Measurements from ENCODE around the gene MCMBP. TPM values are rescaled to one million over a fixed set of nuclear protein-coding genes. Genes with fewer than 3 reads are reported as not detected.

Gene MCMBP
- total and polyA plus RNA-seq, 3 experiments from 2014 or later = 58.7 to 137 (median 136) TPM

DNA sequence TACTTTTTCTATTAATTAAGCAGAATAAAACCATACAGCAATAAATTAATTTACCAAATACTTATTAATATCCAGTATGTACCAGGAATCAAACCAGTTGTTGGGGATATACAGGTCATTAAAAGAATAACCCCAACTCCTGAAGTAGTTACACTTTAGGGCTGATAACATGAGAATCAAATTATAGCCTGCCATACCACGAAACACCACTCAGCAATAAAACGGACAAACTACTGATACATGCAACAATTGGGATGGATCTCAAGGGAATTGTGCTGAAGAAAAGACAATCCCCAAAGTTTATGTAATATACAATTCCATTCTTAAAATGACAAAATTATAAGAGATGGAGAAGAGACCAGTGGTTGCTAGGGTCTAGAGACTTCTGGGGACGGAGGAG lies 22.7 kb downstream of the MCMBP start:
- no peak overlapping the region for H3K27ac ChIP-seq (ENCODE audit: low read depth, low read length)
- H3K4me3 ChIP-seq (ENCODE audit: low read length) = no peak overlapping the region
- ChIA-PET POLR2A (no interaction called here), CTCF (interaction anchor here (1.0 to 1.2 kb wide), 2 partner anchors 10 to 99 kb away, joined by 3 to 5 read pairs; no protein-coding TSS in a partner anchor)
- no peaks in the 10 kb centered on the region for H3K9me3 ChIP-seq (ENCODE audit: low read length)
- no peaks in the 10 kb centered on the region for H3K4me1 ChIP-seq (ENCODE audit: insufficient read depth, low read length)
- Mint-ChIP-seq H3K4me1 (peaks cover 0 to 5% (median 4%) of the 10 kb centered on the region in 3 donors), H3K36me3 (peaks cover 19 to 76% (median 20%) of the 10 kb centered on the region in 3 donors), H3K4me3 (no peak overlapping the region), H3K27ac (peak overlapping the region in 2 of 8 donors; percentile 19 to 39), H3K9me3 (no peaks in the 10 kb centered on the region), H3K27me3 (no peaks in the 10 kb centered on the region)
- H3K27me3 ChIP-seq (ENCODE audit: insufficient read depth, low read length, poor library complexity, severe bottlenecking) = no peaks in the 10 kb centered on the region
- DNase-seq = no peak
- peaks cover 41% of the 10 kb centered on the region for H3K36me3 ChIP-seq (ENCODE audit: insufficient read depth, low read length)

DNA sequence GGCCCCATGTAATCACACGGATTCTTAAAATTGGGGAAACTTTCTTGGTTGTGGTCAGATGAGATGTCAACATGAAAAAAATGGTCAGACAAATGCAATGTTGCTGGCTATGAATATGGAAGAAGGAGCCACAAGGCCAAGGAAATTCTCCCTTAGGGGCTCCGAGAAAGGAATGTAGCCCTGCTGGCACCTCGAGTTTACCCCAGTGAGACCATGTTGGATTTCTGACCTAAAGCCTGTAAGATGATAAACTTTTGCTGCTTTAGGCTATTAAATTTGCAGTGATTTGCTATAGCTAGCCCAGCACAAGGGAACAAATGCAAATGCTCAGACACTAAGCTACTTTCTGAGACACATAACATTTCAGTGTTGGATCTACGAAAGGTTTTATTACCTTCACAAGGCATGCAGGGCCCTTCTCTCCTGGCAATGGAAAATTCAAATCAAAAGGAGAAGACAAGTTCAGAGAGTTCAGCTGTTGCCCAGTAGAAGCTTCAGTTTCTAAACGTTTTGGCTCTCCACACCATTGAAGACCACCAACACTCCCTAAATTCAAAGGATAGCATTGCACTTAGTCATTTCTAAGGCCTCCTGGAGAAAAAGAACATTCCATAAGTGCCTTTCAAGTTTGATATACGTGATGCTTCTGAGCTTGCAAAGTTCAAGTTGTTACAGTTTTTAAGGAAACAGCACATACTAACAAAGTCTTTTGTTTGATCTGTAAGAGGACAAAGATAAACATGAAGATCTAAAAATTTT lies 23.4 kb downstream of the MCMBP start:
- H3K27ac Mint-ChIP-seq = peak overlapping the region in 1 of 8 donors; percentile 15
- peaks cover 20 to 82% (median 23%) of the 10 kb centered on the region in 3 donors for H3K36me3 Mint-ChIP-seq
- POLR2A ChIA-PET = no interaction called here

DNA sequence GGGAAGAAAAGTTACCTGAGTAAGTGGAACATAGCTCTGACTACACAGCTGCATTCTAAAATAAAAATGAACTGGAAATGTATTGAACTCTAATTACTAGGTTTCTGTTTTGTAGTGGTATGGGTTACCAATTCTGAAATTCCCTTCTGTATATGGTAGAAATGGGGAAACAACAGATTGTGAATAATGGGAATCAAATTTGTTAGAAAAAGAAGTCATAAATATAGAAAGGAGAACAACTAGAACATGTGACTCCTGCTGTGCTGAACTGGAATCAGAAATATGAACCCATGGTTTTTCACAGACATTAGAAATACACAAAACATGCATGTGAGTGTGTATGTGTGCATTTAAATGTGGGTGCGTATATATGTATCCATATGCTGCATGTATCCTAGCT lies 27.0 kb downstream of the MCMBP start:
- H3K4me3 ChIP-seq (ENCODE audit: low read length) = no peak overlapping the region
- ChIA-PET CTCF (no interaction called here), POLR2A (no interaction called here)
- no peaks in the 10 kb centered on the region for H3K4me1 ChIP-seq (ENCODE audit: insufficient read depth, low read length)
- no peaks in the 10 kb centered on the region for H3K9me3 ChIP-seq (ENCODE audit: low read length)
- no peaks in the 10 kb centered on the region for H3K9me3 Mint-ChIP-seq
- no peak overlapping the region for H3K27ac ChIP-seq (ENCODE audit: low read depth, low read length)
- peaks cover 65% of the 10 kb centered on the region for H3K36me3 ChIP-seq (ENCODE audit: insufficient read depth, low read length)
- peaks cover 28 to 92% (median 40%) of the 10 kb centered on the region in 3 donors for H3K36me3 Mint-ChIP-seq
- no peaks in the 10 kb centered on the region for H3K27me3 Mint-ChIP-seq
- peaks cover 4 to 7% (median 4%) of the 10 kb centered on the region in 3 donors for H3K4me1 Mint-ChIP-seq
- H3K27me3 ChIP-seq (ENCODE audit: insufficient read depth, low read length, poor library complexity, severe bottlenecking) = no peaks in the 10 kb centered on the region
- DNase-seq = no peak
- H3K27ac Mint-ChIP-seq = no peak overlapping the region
- no peak overlapping the region for H3K4me3 Mint-ChIP-seq

More for the DNA sequence above, 23.4 kb downstream of the MCMBP start:
- no peak overlapping the region for H3K27ac ChIP-seq (ENCODE audit: low read depth, low read length)
- H3K4me1 ChIP-seq (ENCODE audit: insufficient read depth, low read length) = no peaks in the 10 kb centered on the region
- Mint-ChIP-seq H3K27me3 (no peaks in the 10 kb centered on the region), H3K4me1 (peaks cover 0 to 5% (median 4%) of the 10 kb centered on the region in 3 donors), H3K4me3 (peak overlapping the region in 1 of 7 donors; percentile 12), H3K9me3 (no peaks in the 10 kb centered on the region)
- H3K27me3 ChIP-seq (ENCODE audit: insufficient read depth, low read length, poor library complexity, severe bottlenecking) = no peaks in the 10 kb centered on the region
- no peaks in the 10 kb centered on the region for H3K9me3 ChIP-seq (ENCODE audit: low read length)
- CTCF ChIA-PET = interaction anchor here (1.0 to 1.2 kb wide), 2 partner anchors 10 to 99 kb away, joined by 3 to 5 read pairs; no protein-coding TSS in a partner anchor
- H3K36me3 ChIP-seq (ENCODE audit: insufficient read depth, low read length) = peaks cover 48% of the 10 kb centered on the region
- H3K4me3 ChIP-seq (ENCODE audit: low read length) = no peak overlapping the region
- DNase-seq = no peak

DNA sequence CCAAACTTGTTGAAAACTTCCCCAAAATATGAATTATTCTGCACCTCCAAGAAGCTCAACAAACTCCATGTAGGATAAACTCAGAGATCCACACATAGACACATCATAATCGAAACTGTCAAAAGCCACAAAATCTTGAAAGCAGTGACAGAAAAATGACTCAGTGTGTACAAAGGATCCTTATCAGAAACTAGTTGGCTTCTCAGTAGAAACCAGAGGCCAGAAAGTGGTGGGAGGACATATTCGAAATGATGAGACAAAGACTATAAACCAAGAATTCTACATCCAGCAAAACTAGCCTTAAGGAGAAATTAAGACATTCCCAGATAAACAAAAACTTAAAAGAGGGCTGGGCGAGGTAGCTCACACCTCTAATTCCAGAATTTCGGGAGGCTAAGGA lies 38.5 kb downstream of the MCMBP start:
- H3K4me1 Mint-ChIP-seq = peaks cover 0 to 7% (median 0%) of the 10 kb centered on the region in 3 donors
- ChIA-PET CTCF (no interaction called here), POLR2A (no interaction called here)
- Histone ChIP-seq H3K9me3 (ENCODE audit: low read length) (no peaks in the 10 kb centered on the region), H3K27ac (ENCODE audit: low read depth, low read length) (no peak overlapping the region), H3K27me3 (ENCODE audit: insufficient read depth, low read length, poor library complexity, severe bottlenecking) (no peaks in the 10 kb centered on the region), H3K4me3 (ENCODE audit: low read length) (no peak overlapping the region), H3K36me3 (ENCODE audit: insufficient read depth, low read length) (peaks cover 53% of the 10 kb centered on the region), H3K4me1 (ENCODE audit: insufficient read depth, low read length) (no peaks in the 10 kb centered on the region)
- no peaks in the 10 kb centered on the region for H3K27me3 Mint-ChIP-seq
- no peak for DNase-seq
- peaks cover 3 to 91% (median 35%) of the 10 kb centered on the region in 3 donors for H3K36me3 Mint-ChIP-seq
- H3K9me3 Mint-ChIP-seq = no peaks in the 10 kb centered on the region
- peak overlapping the region in 7 of 8 donors; percentile 18 to 93 (median 77) for H3K27ac Mint-ChIP-seq
- no peak overlapping the region for H3K4me3 Mint-ChIP-seq

DNA sequence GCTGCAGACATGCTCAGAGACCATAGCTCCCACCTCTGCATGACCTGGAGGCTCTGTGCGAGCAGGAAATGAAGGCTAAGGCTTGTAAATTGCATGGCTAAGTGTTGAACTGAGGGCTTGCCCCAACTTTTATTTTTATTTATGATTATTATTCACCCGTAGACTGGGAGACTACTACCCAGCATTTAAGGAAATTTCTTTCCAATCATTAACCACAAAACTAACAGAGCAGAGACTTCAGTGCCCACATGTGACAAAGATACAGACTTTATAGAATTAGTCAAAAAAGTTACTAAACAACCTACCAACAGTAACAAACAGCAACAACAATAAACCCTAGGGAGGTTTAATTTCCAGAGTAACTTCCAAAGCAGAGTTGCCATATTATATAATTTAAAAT lies 39.7 kb downstream of the MCMBP start:
- H3K9me3 ChIP-seq (ENCODE audit: low read length) = no peaks in the 10 kb centered on the region
- DNase-seq = no peak
- no peaks in the 10 kb centered on the region for H3K27me3 ChIP-seq (ENCODE audit: insufficient read depth, low read length, poor library complexity, severe bottlenecking)
- Mint-ChIP-seq H3K27me3 (no peaks in the 10 kb centered on the region), H3K4me3 (no peak overlapping the region), H3K27ac (peak overlapping the region in 4 of 8 donors; percentile 57 to 65 (median 60)), H3K9me3 (no peaks in the 10 kb centered on the region), H3K36me3 (peaks cover 3 to 92% (median 33%) of the 10 kb centered on the region in 3 donors), H3K4me1 (peaks cover 0 to 7% (median 0%) of the 10 kb centered on the region in 3 donors)
- no peak overlapping the region for H3K27ac ChIP-seq (ENCODE audit: low read depth, low read length)
- ChIA-PET CTCF (no interaction called here), POLR2A (no interaction called here)
- H3K4me1 ChIP-seq (ENCODE audit: insufficient read depth, low read length) = no peaks in the 10 kb centered on the region
- H3K36me3 ChIP-seq (ENCODE audit: insufficient read depth, low read length) = peaks cover 43% of the 10 kb centered on the region
- H3K4me3 ChIP-seq (ENCODE audit: low read length) = no peak overlapping the region

DNA sequence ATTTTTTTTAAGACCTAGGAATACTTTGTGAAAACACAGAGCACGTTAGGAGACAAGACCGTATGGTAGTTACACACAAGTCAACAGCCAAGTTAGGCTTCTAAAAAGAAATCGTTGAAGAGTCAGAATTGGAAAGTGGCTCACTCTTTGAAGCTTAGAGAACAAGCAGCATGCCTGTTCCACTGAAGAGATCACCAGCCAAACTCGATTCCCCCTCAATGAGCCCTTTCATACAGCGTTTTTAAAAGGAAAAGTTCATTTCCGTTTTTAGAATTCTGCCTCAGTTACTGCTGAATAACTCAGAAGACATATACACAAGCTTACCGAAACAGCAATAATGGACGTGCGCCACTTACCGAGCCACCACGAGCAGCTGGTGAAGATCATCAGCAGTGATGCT lies 41.0 kb downstream of the MCMBP start:
- no peak overlapping the region for H3K27ac ChIP-seq (ENCODE audit: low read depth, low read length)
- ChIA-PET CTCF (no interaction called here), POLR2A (no interaction called here)
- H3K27me3 ChIP-seq (ENCODE audit: insufficient read depth, low read length, poor library complexity, severe bottlenecking) = no peaks in the 10 kb centered on the region
- peaks cover 3 to 93% (median 36%) of the 10 kb centered on the region in 3 donors for H3K36me3 Mint-ChIP-seq
- no peaks in the 10 kb centered on the region for H3K27me3 Mint-ChIP-seq
- no peaks in the 10 kb centered on the region for H3K4me1 ChIP-seq (ENCODE audit: insufficient read depth, low read length)
- no peak overlapping the region for H3K27ac Mint-ChIP-seq
- no peak for DNase-seq
- no peaks in the 10 kb centered on the region for H3K9me3 ChIP-seq (ENCODE audit: low read length)
- peaks cover 0 to 7% (median 0%) of the 10 kb centered on the region in 3 donors for H3K4me1 Mint-ChIP-seq
- no peak overlapping the region for H3K4me3 Mint-ChIP-seq
- no peak overlapping the region for H3K4me3 ChIP-seq (ENCODE audit: low read length)
- H3K36me3 ChIP-seq (ENCODE audit: insufficient read depth, low read length) = peaks cover 35% of the 10 kb centered on the region
- H3K9me3 Mint-ChIP-seq = no peaks in the 10 kb centered on the region

DNA sequence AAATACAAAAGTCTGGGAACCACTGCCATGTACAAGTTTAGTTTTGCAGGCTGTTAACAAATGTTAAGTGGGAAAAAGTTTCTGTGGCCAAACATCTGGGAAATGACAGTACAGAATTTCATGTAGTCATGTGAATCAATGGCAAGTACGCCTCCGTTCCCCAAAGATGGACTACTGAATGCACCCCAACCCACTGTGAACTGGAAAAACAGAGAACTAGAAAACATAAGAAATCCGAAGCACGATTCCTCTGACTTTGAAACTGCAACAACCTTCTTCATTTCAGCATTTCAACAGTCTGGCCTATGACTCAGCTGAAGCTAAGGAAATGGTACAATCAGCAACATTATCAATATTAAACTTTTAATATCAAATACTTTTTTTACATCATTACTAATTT lies 41.8 kb downstream of the MCMBP start:
- H3K4me3 Mint-ChIP-seq = no peak overlapping the region
- Histone ChIP-seq H3K36me3 (ENCODE audit: insufficient read depth, low read length) (peaks cover 29% of the 10 kb centered on the region), H3K4me3 (ENCODE audit: low read length) (no peak overlapping the region), H3K27me3 (ENCODE audit: insufficient read depth, low read length, poor library complexity, severe bottlenecking) (no peaks in the 10 kb centered on the region), H3K4me1 (ENCODE audit: insufficient read depth, low read length) (no peaks in the 10 kb centered on the region), H3K27ac (ENCODE audit: low read depth, low read length) (no peak overlapping the region), H3K9me3 (ENCODE audit: low read length) (no peaks in the 10 kb centered on the region)
- POLR2A ChIA-PET = no interaction called here
- H3K27ac Mint-ChIP-seq = peak overlapping the region in 1 of 8 donors; percentile 60
- H3K4me1 Mint-ChIP-seq = peaks cover 0 to 7% (median 0%) of the 10 kb centered on the region in 3 donors
- CTCF ChIA-PET = no interaction called here
- DNase-seq = no peak
- H3K9me3 Mint-ChIP-seq = no peaks in the 10 kb centered on the region
- H3K27me3 Mint-ChIP-seq = no peaks in the 10 kb centered on the region
- H3K36me3 Mint-ChIP-seq = peaks cover 3 to 90% (median 31%) of the 10 kb centered on the region in 3 donors

DNA sequence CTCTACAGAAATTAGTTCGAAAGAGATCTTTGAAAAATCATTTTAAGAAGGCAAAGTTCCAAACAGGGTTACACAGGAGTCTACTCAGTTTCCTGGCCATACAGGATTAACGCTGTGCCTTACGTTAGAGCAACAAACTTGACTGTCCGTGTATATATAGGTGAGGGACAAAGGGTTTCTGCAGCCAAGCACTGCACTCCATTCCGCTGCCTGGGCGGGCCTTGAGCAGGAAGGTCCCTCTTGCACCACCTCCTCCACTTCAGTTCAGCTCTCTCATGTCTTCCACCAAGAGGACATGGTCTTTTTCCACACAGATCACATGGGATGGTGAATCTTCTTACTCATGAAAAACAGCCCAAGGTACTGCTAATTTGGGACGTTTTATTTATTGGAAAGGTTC lies 43.2 kb downstream of the MCMBP start:
- H3K4me3 ChIP-seq (ENCODE audit: low read length) = no peak overlapping the region
- no peaks in the 10 kb centered on the region for H3K9me3 ChIP-seq (ENCODE audit: low read length)
- H3K27ac Mint-ChIP-seq = peak overlapping the region in 4 of 8 donors; percentile 18 to 77 (median 28)
- no peak for DNase-seq
- H3K36me3 ChIP-seq (ENCODE audit: insufficient read depth, low read length) = peaks cover 24% of the 10 kb centered on the region
- H3K4me3 Mint-ChIP-seq = no peak overlapping the region
- ChIA-PET POLR2A (no interaction called here), CTCF (no interaction called here)
- H3K4me1 ChIP-seq (ENCODE audit: insufficient read depth, low read length) = no peaks in the 10 kb centered on the region
- no peaks in the 10 kb centered on the region for H3K9me3 Mint-ChIP-seq
- no peaks in the 10 kb centered on the region for H3K27me3 ChIP-seq (ENCODE audit: insufficient read depth, low read length, poor library complexity, severe bottlenecking)
- H3K27ac ChIP-seq (ENCODE audit: low read depth, low read length) = no peak overlapping the region
- H3K27me3 Mint-ChIP-seq = no peaks in the 10 kb centered on the region
- peaks cover 0 to 7% (median 0%) of the 10 kb centered on the region in 3 donors for H3K4me1 Mint-ChIP-seq
- H3K36me3 Mint-ChIP-seq = peaks cover 3 to 76% (median 30%) of the 10 kb centered on the region in 3 donors
